Cerebellar nuclear complex (tissue), 1 donor: ENCODE results near the gene THRB.

Source experiments
- DNase-seq, 2 experiments: peaks; one replicate each; lab custom pipeline; 2025; lab: John Stamatoyannopoulos, UW

THRB gene

DNA sequence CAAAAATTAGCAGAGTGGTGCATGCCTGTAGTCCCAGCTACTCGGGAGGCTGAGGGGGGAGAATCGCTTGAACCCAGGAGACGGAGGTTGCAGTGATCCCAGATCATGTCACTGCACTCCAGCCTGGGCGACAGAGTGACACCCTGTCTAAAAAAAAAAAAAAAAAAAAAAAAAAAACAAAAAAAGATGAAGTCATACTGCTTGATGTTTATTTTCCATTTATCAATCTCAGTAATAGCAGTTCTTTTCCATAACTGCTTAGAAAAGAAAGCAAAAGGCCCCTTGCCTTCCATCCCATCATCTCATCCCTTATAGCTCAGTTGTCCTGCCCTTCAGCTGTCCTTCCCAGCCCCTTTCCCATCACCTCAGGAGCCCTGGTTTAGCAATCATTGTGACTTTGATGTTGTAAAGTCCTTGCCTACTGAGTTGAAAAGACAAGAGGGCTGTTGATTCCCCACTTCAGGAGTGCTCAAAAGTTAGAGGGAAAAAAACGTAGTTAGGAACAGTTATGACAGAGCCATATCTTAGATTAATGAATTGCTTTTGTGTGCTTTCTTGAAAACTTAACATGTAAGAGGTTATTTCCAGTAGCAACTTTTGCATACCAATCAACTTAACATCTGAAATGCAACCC is 18.0 kb upstream of the THRB start:
- DNase-seq: no peak

DNA sequence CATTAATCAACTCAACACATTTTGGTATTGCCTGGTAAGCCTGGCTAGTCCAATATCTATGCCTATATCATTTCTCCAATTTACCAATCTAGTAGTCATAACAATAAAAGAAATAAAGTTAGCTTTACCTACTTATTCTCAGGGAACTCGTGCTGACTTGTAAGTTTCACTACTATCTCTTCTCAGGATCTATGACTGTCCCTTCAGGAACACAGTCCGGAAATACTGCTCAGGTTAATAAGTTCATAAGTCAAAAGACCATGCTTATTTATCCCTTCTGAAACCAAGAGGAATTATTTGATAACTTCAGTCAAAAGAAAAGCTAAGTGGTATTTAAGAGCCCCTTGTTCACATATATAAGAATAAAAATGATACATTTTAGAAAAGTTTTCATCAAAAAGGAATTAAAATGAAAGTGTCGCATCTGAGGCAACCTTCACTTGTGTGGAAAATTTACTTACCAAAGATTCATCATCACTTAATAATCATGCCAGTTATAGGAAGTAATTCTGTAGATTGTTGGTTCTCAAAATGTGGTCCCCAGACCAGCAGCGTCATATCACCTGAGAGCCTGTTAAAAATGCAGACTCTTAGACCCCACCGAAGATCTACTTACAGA is 15.5 kb upstream of the THRB start:
- no peak for DNase-seq

DNA sequence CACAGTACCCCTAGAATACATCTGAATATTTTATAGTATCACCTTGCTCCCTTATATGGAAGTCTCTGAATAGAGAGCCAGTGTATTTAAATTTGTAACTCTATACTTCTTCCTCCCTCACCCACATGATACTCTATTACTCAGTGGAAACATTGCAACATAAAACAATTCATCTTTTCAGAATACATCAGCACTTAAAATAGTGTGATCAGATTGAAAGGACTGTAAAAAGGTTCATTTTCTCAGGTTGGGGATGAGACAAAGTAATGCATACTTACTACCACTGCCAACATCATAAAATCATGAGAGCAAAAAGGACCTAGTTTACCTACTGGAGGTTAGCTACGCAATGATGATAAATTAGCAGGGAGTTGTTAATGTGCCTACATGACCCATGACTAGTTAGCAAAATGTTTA is 13.8 kb upstream of the THRB start:
- DNase-seq: no peak

DNA sequence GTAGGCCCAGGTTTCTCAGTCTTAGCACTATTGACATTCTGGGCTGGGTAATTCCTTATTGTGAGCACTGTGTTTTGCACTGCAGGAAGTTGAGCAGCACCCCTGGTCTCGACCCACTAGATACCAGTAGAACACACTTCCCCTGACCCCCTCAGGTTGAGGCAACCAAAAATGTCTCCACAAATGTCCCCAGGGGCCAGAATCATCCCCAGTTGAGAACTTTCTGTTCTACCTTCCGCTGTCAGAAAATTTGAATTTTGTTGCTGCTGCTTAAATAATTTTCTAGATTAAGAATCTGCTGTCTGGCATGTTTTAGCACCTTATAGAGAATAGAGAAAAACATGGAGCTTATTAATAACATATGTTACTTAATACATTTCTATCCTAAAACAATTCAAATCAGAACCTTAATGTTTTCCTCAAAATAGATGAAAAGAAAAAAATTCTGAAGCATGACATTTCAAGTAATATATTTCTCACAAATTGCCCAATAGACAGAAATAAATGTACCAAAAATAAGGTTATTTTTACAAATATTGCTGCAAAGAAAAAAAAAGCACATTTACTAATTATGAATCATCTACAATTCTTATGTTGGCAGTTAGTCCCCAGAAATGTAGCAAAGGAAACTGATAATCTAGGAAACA is 13.2 kb upstream of the THRB start:
- no peak for DNase-seq

DNA sequence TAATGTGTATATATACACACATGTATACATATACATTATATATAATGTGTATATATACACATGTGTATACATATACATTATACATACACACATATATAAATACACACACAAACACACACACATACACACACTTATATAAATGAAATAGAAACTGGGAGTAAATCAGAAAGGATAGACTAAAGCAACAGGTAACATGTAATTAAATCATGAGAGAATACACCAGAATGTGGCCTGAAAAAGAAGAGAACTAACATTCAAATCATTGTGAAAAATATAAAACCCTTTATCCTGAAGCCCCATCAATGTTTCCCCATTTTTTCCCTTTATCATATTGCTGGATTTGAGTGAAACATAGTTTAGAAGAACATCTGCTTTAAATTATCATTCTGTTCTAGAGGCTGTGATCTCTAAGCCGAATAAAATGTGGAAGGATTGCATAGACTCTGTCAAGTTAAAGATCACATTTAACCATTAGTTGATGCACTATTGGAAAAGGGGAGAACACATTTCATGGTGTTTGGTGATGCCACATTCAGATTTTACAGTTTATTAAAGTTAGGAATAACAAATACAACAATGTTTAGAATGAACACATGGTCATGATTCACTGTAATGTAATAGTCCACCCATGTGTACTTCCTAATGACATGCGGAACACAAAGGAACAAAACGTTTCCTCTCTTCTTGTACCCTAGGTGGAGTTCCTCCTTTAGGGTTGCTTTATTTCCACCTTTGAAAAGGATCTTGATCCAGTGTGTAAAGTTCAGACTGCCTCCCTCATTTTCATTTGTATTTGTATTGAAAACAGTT is 12.5 kb upstream of the THRB start:
- no peak for DNase-seq

DNA sequence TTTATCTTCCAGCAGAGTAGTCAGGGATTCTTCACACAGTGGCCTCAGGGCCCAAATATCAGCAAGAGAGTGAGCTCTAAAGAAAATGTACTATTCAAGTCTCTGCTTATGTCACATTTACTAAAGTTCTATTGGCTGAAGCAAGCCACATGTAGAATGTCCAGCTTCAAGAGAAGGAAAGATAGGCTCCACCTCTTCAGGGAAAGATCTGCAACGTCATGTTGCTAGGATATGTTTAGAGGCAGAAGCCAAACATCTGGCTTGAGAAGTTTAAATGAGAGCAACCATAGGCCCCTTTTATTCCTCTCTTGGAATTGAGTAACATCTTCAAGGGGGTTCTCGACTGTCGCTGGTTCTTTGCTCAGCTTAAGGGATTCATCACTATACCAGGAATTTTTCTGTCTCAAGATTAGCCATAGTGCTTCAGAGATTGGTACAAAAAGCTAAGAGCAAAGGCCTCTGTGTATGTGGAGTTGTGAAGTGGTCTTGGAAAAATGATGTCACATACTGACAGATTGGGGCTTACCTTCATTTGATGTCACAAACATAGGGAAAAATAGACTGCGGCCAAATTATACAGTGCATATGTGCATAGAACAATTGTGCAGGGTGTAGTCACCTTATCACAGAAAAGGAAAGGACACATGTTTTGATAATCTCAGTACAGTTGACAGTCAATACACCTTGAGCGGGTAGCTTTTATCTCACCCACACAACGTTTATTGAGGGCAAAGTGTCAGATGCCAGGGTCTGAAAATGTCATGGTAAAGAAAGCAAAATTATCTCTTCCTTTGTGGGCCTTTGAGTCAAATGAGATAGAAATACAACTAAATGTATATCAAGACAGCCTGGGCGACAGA is 11.3 kb upstream of the THRB start:
- DNase-seq: no peak

DNA sequence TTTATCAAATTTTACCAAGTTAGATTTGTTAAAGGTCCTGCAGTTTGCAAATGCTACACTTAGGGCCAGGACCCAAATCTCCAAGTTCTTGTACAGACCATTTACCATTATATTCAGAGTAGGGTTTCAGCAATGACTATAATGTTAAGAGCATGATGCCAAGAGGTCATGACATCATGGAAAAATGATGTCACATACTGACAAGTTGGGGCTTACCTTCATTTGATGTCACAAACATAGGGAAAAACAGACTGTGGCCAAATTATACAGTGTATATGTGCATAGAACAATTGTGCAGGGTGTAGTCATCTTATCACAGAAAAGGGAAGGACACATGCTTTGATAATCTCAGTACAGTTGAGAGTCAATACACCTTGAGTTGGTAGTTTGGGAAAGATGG is 10.1 kb upstream of the THRB start:
- no peak for DNase-seq

DNA sequence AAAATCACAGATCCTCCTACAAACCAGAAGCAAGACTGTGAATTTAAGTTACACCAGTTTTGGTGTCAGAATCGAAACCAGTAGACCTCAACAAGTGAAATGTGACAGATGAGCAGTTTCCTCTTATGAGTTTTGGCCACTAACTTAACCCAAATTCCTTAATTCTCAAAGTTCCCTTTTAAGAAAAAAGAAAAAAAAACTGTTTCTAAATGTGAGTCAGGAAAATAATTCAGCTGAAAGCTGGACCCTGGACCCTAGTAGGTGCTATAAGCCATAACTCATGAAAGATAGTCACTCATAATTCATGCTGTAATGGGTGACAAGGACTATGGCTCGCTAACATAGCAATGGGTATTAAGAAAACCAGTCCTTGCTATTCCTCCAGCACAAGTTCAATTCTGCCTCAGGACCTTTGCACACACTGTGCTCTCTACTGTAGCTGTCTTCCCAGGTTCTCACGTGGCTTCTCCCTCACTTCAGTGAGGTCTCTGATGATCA is 9.0 kb upstream of the THRB start:
- no peak for DNase-seq

DNA sequence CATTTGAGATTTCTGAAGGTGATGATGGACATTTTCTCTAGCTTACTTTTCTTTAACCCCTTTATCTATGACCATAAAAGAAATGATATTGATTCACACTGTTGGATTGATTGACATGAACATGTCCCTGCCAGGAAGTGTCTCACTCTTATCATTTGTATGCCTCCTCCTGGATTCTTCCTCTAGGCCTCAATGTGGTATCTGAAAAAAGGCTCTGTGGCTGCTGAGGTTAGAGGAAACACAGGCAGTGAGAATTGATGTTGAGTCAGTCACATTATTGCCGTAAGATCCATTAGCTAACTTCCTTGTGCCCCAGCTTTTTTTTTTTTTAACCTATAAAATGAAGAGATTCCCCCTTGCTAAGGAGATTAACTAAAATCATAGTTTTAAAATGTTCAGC is 8.0 kb upstream of the THRB start:
- DNase-seq: no peak

DNA sequence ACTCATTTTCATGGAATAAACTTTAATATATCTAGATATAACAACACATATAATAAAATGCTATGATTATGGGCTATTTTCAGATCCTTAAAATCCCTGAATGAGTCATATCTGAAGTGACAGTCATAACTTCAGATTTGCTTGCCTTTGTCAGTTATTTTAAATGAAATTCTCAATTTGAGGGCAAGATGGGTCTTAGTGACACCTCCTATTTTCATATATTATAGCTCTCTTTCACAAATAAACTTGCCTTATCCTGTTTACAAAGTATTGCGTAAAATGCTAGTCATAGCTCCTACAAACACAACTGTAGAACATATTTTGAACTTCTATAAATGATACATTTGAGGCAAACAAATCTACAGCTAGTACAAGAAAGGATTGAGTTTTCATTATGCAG is 6.2 kb upstream of the THRB start:
- DNase-seq: no peak

DNA sequence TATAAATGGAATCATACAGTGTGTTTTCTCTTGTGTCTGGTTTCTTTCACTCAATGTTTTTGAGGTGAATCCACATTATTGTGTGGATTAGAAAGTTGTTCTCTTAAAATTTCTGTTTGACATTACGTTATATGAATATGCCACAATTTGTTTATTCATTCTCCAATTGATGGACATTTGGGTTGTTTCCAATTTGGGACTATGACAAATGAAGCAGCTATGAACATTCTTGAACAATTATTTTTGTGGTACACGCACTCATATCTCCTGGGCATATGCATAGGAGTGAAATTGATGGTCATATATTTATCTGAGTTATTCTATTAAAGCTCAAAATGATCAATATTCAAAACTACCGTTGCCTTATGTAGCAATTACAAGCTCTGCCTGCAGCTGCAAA is 5.3 kb upstream of the THRB start:
- DNase-seq: no peak

DNA sequence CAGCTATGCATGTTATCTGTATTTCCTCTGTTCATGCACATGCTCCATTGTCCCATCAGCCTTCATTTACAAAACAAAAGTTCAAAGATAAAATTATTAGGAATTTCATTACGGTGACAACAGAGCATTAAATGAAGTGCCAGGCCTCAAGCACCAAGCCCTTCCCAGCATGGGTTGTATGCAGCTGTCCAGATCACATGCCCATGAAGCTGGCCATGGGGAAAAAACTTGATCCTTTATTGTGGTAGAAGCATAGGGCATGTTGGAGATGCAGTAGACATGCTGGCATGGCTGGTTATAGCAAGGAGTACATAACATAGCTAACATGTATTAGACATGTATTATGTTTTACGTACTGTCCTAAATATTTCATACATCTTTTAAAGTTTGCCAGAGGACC is 4.1 kb upstream of the THRB start:
- no peak for DNase-seq

DNA sequence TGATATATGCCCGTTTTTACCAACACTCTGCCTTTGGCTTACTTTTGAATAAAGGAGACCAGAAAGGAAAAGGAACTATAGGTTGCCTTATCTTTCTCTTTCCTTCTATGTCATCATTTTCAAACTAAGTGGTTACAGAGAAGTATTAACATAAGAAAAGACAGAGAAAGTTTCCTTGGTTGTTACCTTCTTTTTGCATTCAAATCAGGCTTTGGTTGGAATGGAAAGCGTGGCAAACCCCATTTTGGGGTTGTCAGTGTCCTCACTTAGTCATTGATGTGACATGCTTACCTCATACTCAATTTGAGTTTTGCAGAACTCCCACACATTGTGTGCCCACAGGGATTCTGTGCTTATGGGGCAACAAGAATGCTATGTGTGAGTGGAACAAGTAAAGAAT is 3.7 kb upstream of the THRB start:
- DNase-seq: no peak

DNA sequence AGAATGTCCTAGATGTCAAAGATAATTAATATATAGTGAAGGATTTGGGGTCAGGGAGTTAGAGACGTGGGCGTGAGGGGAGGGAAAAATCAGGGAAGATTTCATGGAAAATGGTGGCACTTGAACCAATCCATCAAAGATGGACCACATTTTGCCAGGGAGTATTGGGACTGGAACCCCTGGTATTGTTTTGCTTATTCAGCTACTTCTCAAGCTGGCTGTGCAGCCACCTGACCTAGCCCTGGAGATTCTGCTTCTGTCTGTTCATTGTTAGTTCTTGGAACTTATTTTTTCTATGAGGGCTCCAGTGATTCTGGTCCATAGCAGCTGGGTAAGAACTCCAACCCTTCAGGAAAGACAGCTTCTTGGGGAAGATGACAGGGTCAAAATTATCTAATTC is 3.3 kb upstream of the THRB start:
- DNase-seq: no peak

DNA sequence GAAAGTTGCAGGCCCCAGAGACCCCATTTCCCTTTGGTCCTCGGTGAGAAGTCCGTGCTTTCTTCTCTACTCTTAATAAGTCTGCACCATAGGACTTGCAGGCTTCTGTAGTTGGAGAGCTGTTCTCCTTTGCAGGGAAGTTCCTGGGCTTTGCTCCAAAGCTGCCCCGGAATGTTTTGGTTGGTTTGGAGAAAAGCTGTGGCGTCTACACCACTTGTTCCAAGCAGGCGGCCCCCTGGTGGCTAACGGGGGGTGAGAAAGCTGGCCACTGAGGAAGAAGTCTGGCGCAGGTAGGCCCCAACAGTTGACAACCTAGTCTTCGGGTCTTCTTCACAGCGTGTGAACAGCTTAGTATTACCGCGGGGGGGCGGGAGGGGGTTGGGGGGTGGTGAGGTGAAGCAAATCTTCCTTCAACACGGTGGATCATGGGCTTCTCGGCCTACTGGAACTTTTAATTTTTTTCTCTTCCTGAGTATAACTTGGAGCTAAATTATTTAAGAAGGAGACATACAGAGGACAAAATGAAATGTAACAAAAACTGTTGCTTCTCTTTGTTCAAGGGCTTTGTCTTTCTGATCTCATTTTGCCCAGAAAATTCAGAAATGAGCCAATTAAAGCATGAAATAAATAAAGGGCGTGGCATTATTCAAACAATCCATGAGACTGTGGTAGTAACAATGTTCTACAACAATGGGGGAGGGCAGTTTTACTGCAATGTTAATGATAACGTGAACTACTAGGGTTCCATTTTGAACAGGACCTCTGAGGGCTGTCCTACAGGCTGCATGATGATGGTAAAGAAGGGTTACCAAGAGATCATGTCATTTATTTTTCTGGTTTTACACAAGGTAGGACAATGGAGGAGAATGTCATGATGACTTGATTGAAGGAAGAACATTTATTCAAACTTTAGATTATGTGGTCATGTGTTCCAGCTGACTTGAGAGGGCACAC is 2.2 kb upstream of the THRB start:
- no peak for DNase-seq

DNA sequence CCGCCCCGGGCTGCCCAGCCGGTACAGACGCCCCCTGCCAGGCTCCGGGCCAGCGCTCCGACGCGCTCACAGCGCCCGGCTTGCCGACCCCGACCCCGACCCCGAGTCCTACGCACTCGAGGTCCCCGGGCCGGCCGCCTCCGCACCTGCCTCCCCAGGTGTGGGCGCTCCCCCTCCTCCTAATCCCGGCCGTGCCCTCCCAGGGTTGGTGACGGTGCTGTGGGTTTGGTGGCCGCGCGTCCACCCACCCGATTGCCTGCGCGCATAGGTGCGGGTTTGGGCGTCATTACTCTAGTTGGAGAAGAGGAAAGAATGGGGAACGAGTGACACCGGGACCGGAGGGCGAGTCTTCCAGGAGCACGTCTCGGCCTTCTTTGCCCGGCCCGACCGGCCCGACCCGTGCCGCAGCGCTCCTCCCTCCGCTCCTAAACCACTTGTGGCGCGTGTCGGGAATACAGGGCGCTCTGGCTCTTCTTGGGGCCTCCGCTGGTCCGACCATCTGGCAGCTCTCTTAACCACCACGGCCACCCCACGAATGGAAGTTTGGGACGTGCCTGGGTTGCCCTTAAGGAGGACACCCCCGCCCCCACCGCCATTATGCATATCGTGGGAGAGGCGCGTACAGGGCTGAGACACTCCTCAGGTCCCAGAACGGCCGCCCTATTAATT is 810 bp upstream of the THRB start:
- no peak for DNase-seq

DNA sequence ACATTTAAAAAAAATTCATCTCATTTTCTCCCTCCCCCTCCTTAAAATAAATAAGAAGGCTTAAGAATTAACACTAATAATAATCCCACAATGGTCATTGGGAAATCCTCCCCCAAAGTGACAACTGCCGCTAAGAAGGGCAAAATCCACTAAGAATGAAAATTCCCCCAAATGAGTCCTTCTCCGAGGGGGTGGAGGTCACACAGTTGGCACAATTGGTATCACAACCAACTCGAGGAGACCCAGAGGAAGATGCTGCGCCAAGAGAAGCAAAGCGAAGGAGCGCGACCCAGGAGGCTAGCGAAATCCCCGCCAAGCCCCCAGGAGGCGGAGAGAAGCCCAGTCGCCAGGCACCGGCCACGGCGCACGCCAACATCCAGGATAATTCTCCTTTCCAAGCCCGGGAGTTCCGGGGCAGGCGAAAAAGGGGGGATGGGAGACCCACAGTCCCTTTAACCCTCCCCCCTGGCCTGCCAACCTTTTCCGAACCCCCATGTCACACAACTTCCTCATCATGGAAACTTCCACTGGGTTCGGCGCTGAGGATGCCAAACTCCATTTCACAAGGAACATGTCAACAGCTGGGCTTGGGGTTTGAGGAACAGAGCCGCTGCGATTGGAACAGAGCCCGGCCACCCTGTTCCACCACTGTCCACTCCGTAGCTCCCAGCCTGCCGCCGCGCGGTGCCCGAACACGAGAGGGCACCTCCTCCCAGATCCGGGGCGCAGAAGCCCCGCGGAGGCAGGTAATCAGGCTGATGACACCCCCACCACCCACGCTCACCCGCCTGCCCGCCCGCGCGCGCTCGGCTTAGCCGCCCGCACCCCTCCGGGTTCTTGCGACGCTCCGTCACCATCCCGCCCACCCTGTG is 668 bp downstream of the THRB start:
- DNase-seq: no peak

DNA sequence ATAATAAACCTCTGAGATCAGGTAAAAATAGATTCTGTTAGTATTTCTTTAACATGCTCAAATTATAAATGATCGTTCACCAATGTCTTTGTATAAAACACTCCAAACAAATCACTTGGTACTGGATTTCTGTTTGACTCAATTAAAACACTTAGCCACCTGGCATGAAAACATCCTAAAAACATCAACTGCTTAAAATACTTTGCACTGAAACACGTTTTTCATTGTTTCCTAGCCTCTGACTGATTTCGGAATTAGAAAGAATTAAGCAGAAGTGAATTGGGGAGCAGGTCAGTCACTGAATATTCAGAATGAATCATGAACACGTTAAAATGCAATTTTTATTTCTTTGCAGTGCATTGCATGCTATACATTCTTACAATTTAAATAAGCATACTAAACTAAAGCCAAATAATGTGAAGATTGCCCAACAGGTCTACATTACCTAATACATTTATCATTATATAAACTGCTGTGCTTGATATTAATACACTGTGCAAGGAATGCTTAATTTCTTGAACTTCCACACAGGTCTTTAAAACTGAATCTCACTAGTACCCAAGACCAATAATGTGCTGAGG is 1.6 kb downstream of the THRB start:
- no peak for DNase-seq

DNA sequence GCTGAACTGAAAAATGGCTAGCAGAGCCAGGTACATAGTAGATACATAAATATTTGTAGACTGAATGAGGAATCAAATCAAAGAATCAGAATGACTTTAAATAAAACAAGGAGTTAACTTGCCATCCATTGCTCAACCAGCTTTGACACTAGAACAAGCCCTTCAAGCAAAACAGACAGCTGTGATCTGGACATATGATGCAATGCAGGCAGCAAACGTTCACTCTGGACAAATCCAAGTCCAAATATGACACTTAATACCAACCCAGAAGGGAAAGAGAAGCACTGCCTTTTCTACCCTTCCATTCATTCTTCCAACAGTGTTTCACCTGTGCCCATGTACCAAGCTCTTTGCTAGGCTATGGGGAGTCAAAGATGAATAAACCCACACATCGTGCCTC is 4.5 kb downstream of the THRB start:
- DNase-seq: no peak
